NK-92 (cell line): ENCODE data around the gene NRDE2.

Experiments
- DNase-seq: peaks from one replicate; lab custom pipeline; 2025; ENCODE audit not compliant: unreplicated experiment; lab: John Stamatoyannopoulos, UW

The NRDE2 gene

DNA sequence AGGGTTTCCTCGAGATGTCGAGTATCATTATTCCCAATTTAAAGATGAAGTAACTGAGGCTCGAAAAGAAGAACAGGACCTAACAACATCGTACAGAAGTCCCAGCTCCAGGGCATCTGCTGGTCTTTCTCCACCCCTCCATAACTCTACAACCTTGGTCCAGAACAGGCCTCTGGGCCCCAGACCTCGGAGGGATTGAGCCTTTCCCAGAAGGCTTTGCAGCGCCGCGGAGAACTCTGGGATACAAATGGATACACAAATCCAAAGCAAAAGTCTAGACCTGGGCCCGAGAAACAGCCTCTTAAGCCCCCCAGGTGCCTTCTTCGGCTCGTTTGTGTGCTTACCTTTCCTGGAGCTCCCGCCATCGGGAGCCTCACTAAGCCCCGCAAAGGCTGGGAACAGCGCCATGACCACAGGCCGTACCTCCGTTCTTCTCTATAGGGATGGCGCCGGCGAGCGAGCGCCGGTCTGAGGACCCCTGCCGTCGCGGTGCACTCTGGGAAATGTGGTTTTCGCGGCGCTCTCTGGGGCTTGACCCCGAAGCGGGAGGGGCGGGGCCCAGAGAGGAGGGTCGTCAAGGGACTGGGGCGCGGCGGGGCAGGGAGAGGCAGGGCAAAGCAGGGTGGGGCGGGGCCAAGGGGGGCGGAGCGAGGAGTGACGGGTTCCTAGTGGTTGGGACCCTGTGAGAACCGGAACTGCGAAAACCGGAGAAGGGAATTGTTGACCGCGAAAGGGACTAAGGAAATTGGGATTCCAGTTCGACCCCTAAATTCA lies at the start of gene NRDE2:
NRDE2 (minus strand) TSS at position 445 of the 774 bp plus-strand sequence; CDS start at position 408, 37 bp downstream.
- peak; percentile 51 for DNase-seq

GRCh38 chr14:90381011-90381786 lies 49.5 kb upstream of the NRDE2 start:
- DNase-seq: no peak

DNA sequence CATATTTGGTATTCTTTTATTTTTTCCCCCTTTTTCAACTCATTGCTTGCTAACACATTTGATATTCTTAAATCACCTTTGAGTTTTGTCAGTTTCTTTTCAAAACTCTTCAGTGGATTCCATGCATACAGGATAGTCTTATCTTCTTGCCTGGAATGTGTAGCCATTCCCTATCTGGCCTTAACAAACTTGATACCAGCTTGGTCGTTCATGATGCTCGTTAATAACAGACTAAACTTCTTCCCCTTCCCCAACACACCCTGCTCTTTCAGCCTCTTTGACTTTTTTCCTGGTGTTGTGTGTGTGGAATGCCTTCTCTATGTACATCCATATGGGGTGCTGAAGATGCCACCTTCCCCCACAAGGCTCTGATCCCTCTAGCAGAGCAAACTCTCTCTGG lies 47.4 kb upstream of the NRDE2 start:
- DNase-seq: no peak

DNA sequence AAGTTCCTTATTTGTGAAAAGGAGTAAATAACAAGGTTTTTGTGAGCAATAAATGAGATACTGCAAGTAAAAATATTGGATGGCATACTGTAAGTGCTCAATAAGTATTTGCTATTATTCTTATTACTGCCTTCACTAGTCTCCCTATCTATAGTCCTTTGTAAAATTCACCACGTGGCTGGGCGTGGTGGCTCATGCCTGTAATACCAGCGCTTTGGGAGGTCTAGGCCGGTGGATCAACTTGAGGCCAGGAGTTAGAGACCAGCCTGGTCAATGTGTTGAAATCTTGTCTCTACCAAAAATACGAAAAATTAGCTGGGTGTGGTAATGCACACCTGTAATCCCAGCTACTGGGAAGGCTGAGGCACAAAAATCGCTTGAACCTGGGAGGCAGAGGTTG lies 46.5 kb upstream of the NRDE2 start:
- no peak for DNase-seq

DNA sequence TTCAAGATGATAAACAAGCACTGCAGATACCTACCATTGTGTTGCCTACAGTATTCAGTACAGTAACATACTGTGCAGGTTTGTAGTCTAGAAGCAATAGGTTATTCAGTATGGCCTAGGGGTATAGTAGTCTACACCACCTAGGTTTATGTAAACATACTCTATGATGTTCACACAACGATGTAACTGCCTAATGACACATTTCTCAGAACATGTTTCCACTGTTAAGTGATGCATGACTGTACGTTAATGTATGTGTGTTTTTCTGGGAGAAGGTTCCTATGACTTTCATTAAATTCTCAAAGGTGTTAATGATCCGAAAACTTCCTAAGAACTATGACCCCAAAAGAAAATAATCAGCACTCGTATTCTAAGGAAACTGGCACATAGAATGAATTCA lies 44.2 kb upstream of the NRDE2 start:
- DNase-seq: no peak

- no peak for DNase-seq
Observed at GRCh38 chr14:90374813-90375212, 43.1 kb upstream of the NRDE2 start.

DNA sequence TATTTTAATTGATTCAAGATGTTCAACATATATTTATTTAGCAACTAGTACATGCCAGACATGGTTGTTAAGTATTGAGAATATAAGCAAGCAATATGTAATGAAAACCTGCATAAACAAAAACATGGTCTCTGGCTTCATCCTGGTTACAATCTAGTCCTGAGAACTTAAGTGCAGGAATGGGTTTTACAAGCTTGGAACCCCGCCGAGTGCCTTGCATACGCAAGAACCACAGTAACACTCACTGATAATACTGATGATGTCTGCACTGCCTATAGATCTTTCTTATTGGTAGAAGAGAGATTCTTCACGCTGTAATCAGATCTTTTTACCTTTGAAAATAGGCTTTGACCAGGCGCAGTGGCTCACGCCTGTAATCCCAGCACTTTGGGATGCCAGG lies 42.1 kb upstream of the NRDE2 start:
- no peak for DNase-seq

GRCh38 chr14:90368946-90369721 lies 37.4 kb upstream of the NRDE2 start:
- DNase-seq: no peak

- DNase-seq: no peak
Observed at GRCh38 chr14:90362558-90362896, 30.8 kb upstream of the NRDE2 start.

DNA sequence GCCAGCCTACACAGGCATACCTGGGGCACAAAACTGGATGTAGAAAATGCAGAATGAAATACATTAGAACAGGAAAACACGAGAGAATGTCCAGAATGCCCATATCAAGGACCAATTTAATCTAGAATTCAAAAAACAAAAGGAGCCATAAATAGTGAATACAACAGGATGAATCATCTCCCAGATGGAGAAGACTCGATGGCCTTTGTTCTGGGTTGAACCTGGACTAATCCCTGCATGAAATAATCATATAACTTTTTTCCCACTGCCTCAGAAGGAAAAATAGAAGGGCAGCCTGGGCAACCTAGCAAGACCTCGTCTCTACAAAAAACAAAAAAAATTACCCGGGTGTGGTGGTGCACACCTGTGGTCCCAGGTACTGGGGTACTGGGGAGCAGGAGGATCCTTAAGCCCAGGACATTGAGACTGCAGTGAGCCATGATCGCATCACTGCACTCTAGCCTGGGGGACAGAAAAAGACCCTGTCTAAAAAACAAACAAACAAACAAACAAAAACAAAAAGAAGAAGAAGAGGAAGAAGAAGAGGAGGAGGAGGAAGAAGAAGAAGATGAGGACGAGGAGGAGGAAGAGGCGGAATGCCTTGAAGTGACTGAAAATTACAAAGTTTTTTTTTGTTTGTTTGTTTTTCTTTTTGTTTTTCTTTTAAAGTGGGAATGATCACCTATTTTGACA lies 30.3 kb upstream of the NRDE2 start:
- no peak for DNase-seq

DNA sequence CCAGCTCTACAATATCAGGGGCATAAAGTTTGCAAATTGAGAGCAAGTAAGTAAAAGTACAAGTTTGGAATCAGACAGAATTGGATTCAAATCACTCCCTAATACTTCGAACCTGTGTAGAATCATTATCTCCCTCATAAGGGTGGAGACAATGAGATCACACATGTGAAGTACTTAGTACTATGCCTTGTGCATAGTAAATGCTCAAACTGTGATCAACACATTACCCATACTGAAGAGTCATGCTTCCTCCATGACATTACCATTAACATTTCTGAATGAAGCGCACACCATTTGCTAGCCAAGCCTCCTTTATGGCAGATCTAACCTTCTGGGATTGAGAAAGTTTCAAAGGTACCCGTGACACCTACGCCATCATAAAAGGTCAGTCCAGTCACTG lies 26.6 kb upstream of the NRDE2 start:
- DNase-seq: no peak

GRCh38 chr14:90356925-90357324 lies 25.2 kb upstream of the NRDE2 start:
- DNase-seq: no peak

GRCh38 chr14:90355540-90356518 lies 24.1 kb upstream of the NRDE2 start:
- no peak for DNase-seq

- no peak for DNase-seq
Observed at GRCh38 chr14:90354551-90355298, 23.0 kb upstream of the NRDE2 start.

DNA sequence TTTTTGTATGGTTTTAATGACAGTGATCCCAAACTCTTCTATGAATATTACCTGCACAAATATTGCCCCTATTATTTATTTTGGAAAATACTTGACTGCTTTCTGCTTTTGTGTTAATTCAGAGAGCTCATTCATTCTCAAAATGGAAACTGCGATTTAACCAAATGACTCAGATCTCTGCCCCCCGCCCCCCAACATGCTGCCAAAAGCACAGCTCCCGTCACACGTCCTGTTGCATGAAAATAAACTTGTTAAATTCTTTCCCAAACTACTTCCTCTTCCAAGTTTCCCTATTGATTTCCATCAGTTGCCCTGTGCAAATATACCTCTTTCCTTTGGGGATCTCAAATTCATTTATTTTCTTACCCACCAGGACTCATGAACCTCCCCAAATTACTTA lies 18.0 kb upstream of the NRDE2 start:
- DNase-seq: no peak

DNA sequence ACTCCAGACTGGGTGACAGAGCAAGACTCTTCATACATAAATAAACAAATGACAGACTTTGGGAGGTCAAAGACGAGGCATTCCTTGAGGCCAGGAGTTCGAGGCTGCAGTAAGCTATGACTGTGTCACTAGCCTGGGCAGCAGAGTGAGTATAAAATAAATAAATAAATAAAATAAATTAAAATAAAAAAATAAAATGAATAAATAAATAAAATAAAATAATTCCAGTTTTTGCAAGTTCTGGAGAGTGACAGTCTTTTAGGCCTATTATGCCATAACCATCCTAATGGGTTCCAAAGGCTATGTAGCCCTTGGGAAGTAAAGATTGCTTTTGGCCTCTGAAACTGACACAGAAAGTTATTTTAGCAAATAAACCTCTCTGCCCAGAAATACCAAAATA lies 16.5 kb upstream of the NRDE2 start:
- DNase-seq: no peak

DNA sequence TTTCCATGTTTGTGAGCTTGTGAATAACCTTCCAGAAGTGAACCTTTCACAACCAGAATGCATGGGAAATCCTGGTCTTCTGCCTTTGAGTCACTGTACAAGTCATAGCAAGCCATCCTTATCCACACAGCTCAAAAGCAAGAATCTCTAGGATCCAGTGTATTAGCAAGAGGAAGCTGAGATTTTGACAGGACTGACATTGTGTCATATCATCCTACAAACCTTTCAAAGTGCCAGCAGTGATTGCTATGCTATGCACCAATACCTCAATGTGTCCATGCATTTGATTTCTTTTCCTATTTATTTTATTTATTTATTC lies 13.5 kb upstream of the NRDE2 start:
- DNase-seq: no peak

DNA sequence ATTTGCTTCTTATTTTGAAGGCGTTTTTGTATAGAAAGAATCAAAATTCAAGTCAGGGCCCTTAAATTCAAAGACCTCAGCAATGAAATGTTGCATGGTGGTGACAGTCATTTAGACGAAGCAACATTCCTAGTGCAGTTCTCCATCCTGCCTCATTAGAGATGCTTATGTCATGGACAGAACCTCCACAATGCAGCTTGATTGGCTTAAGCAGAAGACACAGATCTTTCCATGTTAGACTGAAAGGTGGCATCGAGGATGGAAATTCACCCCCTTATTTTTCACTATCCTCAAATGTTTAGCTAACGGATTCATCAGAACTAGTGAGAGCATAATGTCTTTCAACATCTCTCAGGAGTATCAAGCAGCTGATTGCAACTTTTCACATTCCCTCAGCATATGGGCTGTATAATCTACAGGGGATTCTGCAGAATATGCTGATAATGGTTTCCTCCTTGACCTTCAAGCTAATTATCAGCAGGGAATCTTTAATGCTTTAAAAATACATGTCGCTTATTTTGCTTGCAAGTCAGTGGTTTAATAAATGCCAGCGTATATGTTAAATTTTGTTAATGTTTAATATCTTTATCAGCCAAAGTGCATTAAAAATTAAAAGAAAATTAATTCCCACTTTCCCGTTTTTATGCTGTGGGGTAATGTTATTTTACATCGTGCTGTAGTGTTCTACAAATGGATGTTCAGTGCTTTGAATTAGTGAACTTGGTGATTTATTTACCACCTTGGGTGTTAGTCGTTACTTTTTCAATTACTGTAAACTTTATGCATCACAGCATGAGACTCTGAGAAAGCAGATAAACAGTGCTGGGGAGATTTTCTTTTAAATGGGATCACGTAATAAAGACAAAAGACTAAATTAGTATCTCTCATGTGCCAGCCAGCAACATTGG lies 12.8 kb upstream of the NRDE2 start:
- no peak for DNase-seq
